ENCODE measurements around the gene LIPC.

GRCh38 chr15:58409861-58410260 lies 21.9 kb upstream of the LIPC start:
- TF ChIP-seq CTCF (IDR thresholded peaks at IDR 0.05): no peak
- TF ChIP-seq ZFX (IDR thresholded peaks at IDR 0.05; ENCODE audit: borderline replicate concordance): no peak
